Stimulated activated CD8-positive, alpha-beta memory T cell treated with anti-CD3 and anti-CD28 coated beads, Interleukin-15, amount 100 ng/mL, for 4 hours (primary cell): ENCODE measurements around the gene SYNGR4.
A peak's percentile ranks its signal among the peaks of the same experiment; 100 is the strongest.

Experiments used
- DNase-seq, 2 donors: peaks; one replicate each; pipeline ENCODE4 v3.0.0-alpha.2; 2020; ENCODE audit warnings: low read depth in 2 of 2

The SYNGR4 gene

GRCh38 chr19:48341515-48342413 is 22.4 kb upstream of the SYNGR4 start:
- DNase-seq: no peak

- no peak for DNase-seq
Observed at GRCh38 chr19:48342414-48342738, 21.8 kb upstream of the SYNGR4 start.

GRCh38 chr19:48342841-48343540 is 21.2 kb upstream of the SYNGR4 start:
- no peak for DNase-seq

GRCh38 chr19:48344892-48345291 is 19.3 kb upstream of the SYNGR4 start:
- no peak for DNase-seq

GRCh38 chr19:48346191-48346590 is 18.0 kb upstream of the SYNGR4 start:
- no peak for DNase-seq

GRCh38 chr19:48348045-48348444 is 16.1 kb upstream of the SYNGR4 start:
- no peak for DNase-seq

- no peak for DNase-seq
Observed at GRCh38 chr19:48348737-48349136, 15.4 kb upstream of the SYNGR4 start.

- no peak for DNase-seq
Observed at GRCh38 chr19:48350856-48351255, 13.3 kb upstream of the SYNGR4 start.

GRCh38 chr19:48351341-48351752 is 12.8 kb upstream of the SYNGR4 start:
- peak; percentile 35 to 60 for DNase-seq

- no peak for DNase-seq
Observed at GRCh38 chr19:48353677-48354076, 10.5 kb upstream of the SYNGR4 start.

- no peak for DNase-seq
Observed at GRCh38 chr19:48354332-48354992, 9.7 kb upstream of the SYNGR4 start.

GRCh38 chr19:48355365-48355954 is 8.7 kb upstream of the SYNGR4 start:
- no peak for DNase-seq

GRCh38 chr19:48359123-48359522 is 5.0 kb upstream of the SYNGR4 start:
- no peak for DNase-seq

- DNase-seq: no peak
Observed at GRCh38 chr19:48361912-48362311, 2.3 kb upstream of the SYNGR4 start.

- peak; percentile 73 to 76 for DNase-seq
Observed at GRCh38 chr19:48362716-48363499, 1.3 kb upstream of the SYNGR4 start.

- no peak for DNase-seq
Observed at GRCh38 chr19:48363500-48363809, 712 bp upstream of the SYNGR4 start.

- no peak for DNase-seq
Observed at GRCh38 chr19:48364598-48365348, 606 bp downstream of the SYNGR4 start.

- DNase-seq: no peak
Observed at GRCh38 chr19:48365602-48366001, 1.4 kb downstream of the SYNGR4 start.

GRCh38 chr19:48367855-48368254 is 3.7 kb downstream of the SYNGR4 start:
- DNase-seq: no peak

- no peak for DNase-seq
Observed at GRCh38 chr19:48368936-48369335, 4.8 kb downstream of the SYNGR4 start.

- no peak for DNase-seq
Observed at GRCh38 chr19:48370955-48371354, 6.8 kb downstream of the SYNGR4 start.
